ENCODE data around the gene PLA2G1B.

PLA2G1B gene

GRCh38 chr12:120373683-120374082, 46.1 kb upstream of the PLA2G1B start:
- H3K79me2 ChIP-seq (ENCODE audit: insufficient read depth, low read depth) = no peaks in the 10 kb centered on the region
- no peak overlapping the region for H2AFZ ChIP-seq (ENCODE audit: low read depth)
- peaks cover 12% of the 10 kb centered on the region for H3K4me1 ChIP-seq (ENCODE audit: low read depth, poor library complexity, severe bottlenecking)
- H3K27me3 ChIP-seq (ENCODE audit: insufficient read depth, low read depth) = peaks cover 17% of the 10 kb centered on the region
- TF ChIP-seq CTCF (conservative IDR thresholded peaks at IDR 0.05; ENCODE audit: low read depth, low read length) = no peak
- no peaks in the 10 kb centered on the region for H3K36me3 ChIP-seq (ENCODE audit: insufficient read depth)
- H4K20me1 ChIP-seq (ENCODE audit: insufficient read depth) = no peaks in the 10 kb centered on the region
- no peak overlapping the region for H3K27ac ChIP-seq
- no peak overlapping the region for H3K9ac ChIP-seq
- H3K4me3 ChIP-seq (IDR thresholded peaks at IDR 0.05; ENCODE audit: insufficient read depth, low read depth, low read length) = no peak overlapping the region
- H3K4me2 ChIP-seq = no peak overlapping the region

- Histone ChIP-seq H3K36me3 (ENCODE audit: insufficient read depth) (no peaks in the 10 kb centered on the region), H3K27ac (no peak overlapping the region), H3K79me2 (ENCODE audit: insufficient read depth, low read depth) (no peaks in the 10 kb centered on the region), H3K4me2 (no peak overlapping the region), H4K20me1 (ENCODE audit: insufficient read depth) (no peaks in the 10 kb centered on the region), H2AFZ (ENCODE audit: low read depth) (no peak overlapping the region), H3K27me3 (ENCODE audit: insufficient read depth, low read depth) (peaks cover 28% of the 10 kb centered on the region), H3K4me3 (IDR thresholded peaks at IDR 0.05; ENCODE audit: insufficient read depth, low read depth, low read length) (no peak overlapping the region), H3K9ac (no peak overlapping the region), H3K4me1 (ENCODE audit: low read depth, poor library complexity, severe bottlenecking) (no peaks in the 10 kb centered on the region)
- TF ChIP-seq CTCF (conservative IDR thresholded peaks at IDR 0.05; ENCODE audit: low read depth, low read length) = no peak
Measured at GRCh38 chr12:120370343-120371243, 43.0 kb upstream of the PLA2G1B start.

GRCh38 chr12:120369603-120370342, 42.2 kb upstream of the PLA2G1B start:
- Histone ChIP-seq H4K20me1 (ENCODE audit: insufficient read depth) (no peaks in the 10 kb centered on the region), H3K27me3 (ENCODE audit: insufficient read depth, low read depth) (peaks cover 28% of the 10 kb centered on the region), H2AFZ (ENCODE audit: low read depth) (no peak overlapping the region), H3K9ac (no peak overlapping the region), H3K4me1 (ENCODE audit: low read depth, poor library complexity, severe bottlenecking) (no peaks in the 10 kb centered on the region), H3K27ac (no peak overlapping the region), H3K4me2 (no peak overlapping the region), H3K79me2 (ENCODE audit: insufficient read depth, low read depth) (no peaks in the 10 kb centered on the region), H3K36me3 (ENCODE audit: insufficient read depth) (no peaks in the 10 kb centered on the region), H3K4me3 (IDR thresholded peaks at IDR 0.05; ENCODE audit: insufficient read depth, low read depth, low read length) (no peak overlapping the region)
- TF ChIP-seq CTCF (conservative IDR thresholded peaks at IDR 0.05; ENCODE audit: low read depth, low read length) = no peak

GRCh38 chr12:120368789-120369602, 41.4 kb upstream of the PLA2G1B start, which contains the start of gene MSI1:
Gene MSI1, minus strand, starts transcription at chr12:120369164. Its CDS starts 73 bp downstream, at chr12:120369091.
- peaks cover 28% of the 10 kb centered on the region for H3K27me3 ChIP-seq (ENCODE audit: insufficient read depth, low read depth)
- TF ChIP-seq CTCF (conservative IDR thresholded peaks at IDR 0.05; ENCODE audit: low read depth, low read length) = no peak
- H3K27ac ChIP-seq = no peak within 1 kb of the TSS
- H3K79me2 ChIP-seq (ENCODE audit: insufficient read depth, low read depth) = no peaks in the 10 kb centered on the region
- H3K9ac ChIP-seq = no peak within 1 kb of the TSS
- H2AFZ ChIP-seq (ENCODE audit: low read depth) = no peak within 1 kb of the TSS
- no peak within 1 kb of the TSS for H3K4me2 ChIP-seq
- no peaks in the 10 kb centered on the region for H4K20me1 ChIP-seq (ENCODE audit: insufficient read depth)
- H3K4me3 ChIP-seq (IDR thresholded peaks at IDR 0.05; ENCODE audit: insufficient read depth, low read depth, low read length) = no peak within 1 kb of the TSS
- H3K4me1 ChIP-seq (ENCODE audit: low read depth, poor library complexity, severe bottlenecking) = no peaks in the 10 kb centered on the region
- H3K36me3 ChIP-seq (ENCODE audit: insufficient read depth) = no peaks in the 10 kb centered on the region
